T-helper 2 cell (primary cell): ENCODE results near the gene RPN1.
"Not testable (repeated sequence)": the region's sequence is repeated elsewhere in the genome, so short reads cannot be mapped to it uniquely, and the experiment has no call there.

Source experiments
- DNase-seq, 5 experiments: peaks; one replicate each; pipeline versions ENCODE4 v3.0.0 to v3.0.0-alpha.2; 2012 to 2022
- total RNA-seq, 2 donors: gene quantifications; one replicate each; lab custom pipeline; 2026; lab: John Stamatoyannopoulos, UW

Gene RPN1
- total RNA-seq, result 141 to 160 reads per million in 2 donors

DNA sequence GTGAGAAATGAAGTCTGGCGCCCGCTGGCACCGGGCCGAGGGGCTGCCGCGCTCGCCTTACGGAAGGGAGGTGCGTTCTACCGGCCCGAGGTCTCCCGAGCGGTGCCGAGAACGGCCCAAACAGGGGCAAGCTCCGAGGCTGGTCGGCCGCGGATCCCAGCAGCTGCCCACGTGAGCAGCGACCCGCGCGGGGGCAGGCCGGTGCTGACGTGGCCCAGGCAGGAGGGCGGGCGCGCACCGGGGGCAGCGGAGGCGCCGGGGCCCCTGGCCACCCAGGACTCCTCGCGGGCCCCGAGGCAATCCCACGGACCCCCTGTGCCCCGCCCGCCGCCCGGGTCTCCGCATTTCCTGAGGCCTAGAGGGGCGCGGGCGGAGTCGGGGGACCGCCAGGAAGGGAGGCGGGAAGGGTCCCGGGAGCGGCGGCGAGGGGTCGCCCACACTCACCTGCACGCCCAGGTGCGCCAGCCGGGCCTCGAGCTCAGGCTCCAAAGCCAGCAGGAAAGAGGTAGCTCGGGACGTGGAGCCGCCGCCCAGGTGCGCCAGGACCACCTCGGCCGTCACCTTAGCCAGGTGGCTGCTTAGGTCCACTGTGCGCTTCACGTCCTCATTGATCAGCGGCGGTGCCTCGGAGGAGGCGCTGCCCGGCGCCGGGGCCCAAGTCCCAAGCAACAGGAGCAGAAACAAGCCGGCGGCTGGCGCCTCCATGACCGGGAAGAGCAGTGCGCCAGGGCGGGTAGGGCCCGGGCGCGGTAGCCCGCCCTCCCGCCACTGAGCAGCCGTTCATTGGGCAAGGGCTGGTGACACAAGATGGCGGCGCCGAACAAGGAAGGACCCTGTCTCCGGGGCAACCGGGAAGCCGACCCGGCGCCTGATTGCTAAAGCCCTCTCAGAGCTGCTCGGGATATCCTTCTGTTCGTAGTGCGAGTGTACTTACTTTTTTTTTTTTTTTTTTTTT lies at the start of gene RPN1:
RPN1 (minus strand) TSS at position 723 of the 955 bp plus-strand sequence; CDS start at position 705, 18 bp downstream.
- peak; percentile 91 to 97 (median 95) for DNase-seq

DNA sequence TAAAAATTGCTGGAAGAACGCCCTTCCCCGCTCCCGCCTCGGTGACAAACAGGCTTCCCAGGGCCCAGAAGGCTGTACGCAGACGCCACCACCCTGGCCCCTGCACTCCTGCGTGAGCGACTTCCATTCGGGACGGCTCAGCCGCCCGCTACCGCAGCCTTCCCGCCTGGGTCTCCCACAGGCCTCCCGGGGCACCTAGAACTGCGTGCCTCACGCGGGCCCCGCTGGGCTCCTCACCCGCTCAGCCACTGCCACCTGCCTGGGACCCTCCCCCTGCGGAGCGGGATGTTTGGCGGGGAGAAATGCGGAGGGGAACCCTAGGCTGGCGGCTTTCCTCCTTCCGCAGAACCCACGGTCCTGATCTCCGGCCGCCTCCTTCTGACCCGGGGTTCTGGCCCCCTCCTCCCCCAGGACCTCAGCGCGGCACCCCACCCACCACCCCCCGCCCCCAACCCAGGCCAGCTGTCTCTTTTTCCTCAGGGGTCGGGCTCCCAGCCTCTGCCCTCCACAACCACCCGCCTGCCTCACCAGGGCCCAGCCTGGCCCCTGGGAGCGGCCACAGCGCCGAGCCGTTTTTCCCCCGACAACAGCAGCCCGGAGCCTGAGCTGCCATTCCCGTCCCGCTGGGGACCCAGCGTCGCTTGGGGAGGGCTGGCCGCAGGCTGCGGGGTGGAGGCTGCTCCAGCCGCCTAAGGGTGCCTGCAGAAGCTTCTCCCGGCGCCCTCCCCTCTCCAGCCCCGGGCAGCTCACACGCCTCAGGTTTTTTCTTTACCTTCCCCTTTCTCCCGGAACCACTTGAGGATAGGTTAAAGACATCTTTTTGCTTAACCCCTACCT lies 47.8 kb upstream of the RPN1 start:
- DNase-seq, result peak in 1 of 5 experiments; percentile 8

DNA sequence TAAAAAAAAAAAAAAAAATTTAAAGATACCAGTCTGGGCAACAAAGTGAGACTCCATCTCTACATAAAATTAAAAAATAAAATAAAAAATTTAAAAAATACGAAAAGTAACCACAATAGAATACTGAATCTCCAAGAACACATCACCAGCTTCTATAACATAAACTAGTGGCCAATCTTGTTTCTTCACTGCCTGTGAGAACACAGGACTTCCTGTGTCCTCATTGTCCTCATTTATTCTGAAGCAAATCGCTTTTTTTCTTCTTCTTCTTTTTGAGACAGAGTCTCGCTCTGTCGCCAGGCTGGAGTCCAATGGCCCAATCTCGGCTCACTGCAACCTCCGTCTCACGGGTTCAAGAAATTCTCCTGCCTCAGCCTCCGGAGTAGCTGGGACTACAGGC lies 46.7 kb upstream of the RPN1 start:
- DNase-seq, result no peak

DNA sequence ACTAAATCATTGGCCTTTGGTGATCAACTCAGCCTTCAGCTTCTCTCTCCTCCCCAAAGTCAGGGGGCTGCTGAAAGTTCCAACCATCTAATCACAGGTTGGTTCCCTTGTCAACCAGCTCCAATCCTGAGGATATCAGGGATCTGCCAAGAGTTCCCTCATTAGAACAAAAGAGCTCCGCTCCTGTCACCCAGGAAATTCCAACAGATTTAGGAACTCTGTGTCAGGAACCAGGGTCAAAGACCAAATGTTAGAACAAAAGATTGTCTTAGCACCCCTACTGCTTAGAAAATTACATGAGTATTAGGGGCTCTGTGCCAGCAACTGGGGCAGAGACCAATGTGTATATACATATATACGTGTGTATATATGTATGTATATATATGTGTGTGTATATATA lies 43.1 kb upstream of the RPN1 start:
- no peak for DNase-seq

DNA sequence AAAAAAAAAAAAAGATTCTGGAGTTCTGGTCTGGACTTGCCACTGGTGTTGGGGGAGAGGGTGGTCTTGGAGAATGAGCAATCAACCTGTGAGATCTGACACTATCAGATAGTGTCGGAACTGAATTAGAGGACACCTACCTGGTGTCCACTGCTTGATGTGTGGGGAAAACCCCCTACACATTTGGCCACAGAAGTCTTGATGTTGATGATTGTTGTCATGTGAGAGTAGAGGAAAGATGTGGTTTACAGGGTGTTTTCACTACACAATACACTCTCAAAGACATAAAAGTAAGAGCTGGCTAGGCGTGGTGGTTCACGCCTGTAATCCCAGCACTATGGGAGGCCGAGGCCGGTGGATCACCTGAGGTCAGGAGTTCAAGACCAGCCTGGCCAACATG lies 38.4 kb upstream of the RPN1 start:
- no peak for DNase-seq

DNA sequence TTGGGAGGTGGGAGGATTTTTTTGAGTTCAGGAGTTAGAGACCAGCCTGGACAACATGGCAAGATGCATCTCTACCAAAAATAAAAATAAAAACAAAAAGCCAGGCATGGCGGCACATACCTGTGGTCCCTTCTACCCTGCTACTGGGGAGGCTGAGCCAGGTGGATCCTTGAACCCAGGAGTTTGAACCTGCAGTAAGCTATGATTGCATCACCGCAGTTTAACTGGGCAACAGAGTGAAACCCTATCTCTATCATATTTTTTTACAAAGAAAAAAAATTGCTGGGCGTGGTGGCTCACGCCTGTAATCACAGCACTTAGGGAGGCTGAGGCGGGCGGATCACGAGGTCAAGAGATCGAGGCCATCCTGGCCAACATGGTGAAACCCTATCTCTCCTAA lies 35.8 kb upstream of the RPN1 start:
- DNase-seq, result no peak

DNA sequence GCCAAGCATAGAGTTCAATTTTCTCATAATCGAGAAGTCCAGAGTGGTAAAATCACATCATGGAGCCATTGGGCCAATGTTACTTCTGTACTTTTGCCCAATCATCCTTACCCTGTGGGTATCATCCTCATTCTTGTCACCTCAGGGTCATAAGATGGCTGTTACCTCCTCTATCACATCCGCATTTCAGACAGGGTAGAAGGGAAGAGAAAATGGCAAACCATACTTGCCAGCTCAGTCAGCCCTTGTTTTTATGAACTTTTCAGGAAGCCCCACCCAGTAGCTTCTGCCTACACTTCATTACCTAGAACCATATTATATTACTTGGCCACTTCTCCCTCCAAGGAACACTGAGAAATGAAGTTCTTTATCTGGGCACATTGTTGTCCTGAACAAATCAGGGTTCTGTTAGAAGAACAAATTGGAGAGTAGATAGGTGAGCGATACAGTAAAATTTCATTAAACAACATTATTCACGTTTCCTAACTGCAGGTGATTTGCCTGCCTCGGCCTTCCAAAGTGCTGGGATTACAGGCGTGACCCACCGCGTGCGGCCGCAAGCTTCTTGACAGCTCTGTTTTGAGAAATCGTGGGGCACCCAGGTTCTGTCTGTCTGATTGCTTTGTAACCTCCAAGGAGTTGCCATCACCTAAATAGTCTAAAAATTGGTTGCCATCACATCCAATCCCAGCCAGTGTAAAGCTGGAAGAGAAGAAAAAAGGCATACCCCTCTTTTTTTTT lies 34.5 kb upstream of the RPN1 start:
- DNase-seq, result no peak

DNA sequence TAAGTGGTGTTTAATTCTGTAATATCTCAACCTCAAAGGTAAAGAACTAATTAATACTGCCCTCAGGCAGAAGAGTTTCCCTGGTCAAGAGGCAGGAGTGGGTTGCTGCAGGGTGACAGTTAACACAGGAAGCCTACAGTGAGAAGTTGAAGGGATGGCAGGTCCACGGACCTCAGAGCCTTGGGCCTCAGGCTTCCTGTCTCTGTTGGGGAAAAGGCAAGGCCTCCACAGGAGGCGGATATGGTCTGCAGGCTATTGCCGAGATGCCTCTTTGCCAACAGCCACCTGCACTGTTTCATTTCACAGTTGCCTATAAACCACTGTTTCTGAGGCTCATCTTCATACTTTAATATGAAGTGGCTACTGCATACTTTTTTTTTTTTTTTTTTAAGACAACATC lies 33.3 kb upstream of the RPN1 start:
- DNase-seq, result no peak

DNA sequence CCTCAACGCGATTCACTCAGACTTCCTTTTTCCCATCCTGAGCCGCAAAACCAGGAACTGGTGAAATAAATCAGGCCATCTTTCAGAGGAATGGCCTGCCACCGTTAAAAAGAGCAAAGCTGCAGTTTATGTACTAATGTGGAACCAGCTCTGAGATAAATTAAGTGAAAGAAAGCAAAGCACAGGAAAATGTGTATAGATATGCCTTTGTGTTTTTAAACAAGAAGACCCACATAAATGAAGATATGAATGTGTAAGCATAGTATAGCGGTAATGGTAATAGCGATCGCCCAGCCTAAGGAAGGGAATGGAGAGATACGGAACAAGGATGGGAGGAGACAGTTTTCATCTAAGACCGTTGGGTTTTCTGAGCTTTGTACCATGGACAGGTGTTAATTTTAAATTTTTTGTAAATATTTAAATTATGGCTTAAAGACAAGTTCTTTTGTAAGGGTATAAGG lies 30.8 kb upstream of the RPN1 start:
- DNase-seq, result no peak

DNA sequence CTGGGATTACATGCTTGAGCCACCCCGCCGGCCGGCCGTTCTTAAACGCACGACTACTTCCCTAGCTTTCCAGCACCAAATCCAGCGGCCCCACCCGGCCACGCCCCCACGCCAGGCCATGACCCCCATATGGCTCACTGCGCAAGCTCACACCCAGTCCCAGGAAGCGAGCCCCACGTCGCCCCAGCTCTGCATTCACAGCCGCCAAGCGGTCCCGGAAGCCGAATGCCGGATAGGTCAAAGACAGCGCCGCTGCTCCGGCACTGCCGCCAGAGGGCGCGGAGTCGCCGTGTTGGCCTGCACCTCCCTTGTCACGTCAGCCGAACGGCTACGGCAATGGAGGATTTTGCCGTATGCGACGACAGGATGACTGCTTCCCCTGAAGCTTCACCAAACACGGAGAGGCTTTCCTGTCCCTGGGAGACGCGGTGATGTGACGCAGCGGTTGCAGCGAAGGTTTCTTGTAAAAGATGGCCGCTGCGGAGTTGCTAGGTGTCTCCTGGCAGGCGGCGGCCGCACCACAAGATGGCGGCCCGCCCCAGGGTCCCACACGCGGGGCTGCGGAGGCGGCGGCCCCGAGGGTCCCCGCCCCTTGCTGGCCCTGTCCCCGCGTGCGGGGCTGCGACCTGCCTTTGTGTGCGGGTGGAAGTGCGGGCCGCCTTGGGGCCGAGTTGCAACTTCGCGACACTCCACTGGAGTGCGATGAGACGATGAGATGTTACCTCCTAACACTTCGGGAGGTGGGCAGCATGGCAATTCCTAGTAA lies 30.2 kb upstream of the RPN1 start:
- peak; percentile 88 to 99 (median 97) for DNase-seq

DNA sequence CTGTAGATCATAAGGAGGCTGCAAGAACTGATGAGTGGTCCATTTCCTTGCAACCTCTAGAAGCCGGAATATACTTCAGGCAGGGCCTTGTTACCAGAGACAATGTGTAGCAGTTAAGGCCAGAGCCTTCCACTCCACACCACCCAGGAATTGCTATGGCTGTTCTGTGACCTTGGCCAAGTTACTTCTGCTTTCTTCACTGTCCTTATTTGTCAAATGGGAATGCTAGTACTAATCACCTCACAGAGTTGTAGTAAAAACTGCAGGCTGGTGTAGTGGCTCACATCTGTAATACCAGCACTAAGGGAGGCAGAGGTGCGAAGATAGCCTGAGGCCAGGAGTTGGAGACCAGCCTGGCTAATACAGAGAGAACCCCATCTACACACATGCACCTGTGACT lies 28.7 kb upstream of the RPN1 start:
- no peak for DNase-seq

DNA sequence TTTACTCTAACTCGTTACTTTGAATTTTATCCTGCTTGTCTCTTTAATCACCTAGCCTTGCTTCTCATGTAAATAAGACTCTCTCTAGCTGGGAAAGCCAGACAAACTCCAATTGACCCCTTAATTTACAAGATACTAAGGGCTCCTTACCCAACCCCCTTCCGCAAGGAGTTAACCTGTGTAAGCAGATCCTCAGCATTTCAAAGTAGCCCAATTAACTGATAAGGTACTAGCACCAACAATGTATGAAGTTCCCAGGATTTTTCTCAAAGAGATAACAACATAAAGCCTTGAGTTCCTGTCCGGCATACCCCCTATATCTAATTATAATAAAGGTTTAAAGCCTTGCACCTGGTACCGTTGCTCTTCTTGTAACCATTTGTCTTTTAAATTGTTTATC lies 25.2 kb upstream of the RPN1 start:
- not testable (repeated sequence) for DNase-seq

DNA sequence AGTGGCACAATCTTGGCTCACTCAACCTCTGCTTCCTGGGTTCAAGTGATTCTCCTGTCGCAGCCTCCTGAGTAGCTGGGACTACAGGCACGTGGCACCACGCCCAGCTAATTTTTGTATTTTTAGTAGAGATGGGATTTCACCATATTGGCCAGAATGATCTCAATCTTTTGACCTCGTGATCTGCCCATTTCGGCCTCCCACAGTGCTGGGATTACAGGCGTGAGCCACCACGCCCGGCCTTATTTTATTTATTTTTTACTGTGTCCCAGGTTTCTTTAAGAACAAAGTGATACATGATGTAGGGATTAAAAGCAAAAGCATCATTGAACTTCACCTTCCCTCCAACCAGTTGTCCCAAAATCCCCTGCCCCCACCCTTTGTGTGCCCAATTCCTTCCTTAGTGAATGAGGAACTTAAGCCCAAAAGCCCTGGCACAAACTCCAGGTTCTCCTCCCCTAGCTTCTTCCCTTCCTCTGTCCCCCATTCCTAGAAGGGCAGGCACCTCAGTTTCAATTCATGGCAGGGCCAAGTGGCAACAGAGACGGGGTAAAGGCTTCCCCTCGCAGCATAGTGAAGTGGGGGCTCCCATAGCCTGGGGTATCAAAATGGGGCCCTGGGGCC lies 23.7 kb upstream of the RPN1 start:
- no peak for DNase-seq

DNA sequence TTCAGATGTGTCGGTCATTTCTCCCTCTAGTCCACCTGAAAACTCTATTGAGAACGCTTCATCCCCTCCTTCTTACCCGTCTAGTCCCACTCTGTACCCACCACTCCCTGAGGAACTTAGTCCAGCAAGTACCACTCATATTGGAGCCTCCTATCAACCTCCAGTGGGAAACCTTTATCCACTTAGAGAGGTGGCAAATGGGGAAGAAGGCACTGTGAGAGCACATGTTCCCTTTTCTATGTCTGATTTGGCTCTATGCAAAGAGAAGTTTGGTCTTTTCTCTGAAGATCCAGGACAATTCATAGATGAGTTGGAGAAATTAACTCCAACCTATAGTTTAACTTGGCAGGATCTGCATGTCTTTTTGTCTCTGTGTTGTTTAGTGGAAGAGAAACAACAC lies 17.0 kb upstream of the RPN1 start:
- no peak for DNase-seq

DNA sequence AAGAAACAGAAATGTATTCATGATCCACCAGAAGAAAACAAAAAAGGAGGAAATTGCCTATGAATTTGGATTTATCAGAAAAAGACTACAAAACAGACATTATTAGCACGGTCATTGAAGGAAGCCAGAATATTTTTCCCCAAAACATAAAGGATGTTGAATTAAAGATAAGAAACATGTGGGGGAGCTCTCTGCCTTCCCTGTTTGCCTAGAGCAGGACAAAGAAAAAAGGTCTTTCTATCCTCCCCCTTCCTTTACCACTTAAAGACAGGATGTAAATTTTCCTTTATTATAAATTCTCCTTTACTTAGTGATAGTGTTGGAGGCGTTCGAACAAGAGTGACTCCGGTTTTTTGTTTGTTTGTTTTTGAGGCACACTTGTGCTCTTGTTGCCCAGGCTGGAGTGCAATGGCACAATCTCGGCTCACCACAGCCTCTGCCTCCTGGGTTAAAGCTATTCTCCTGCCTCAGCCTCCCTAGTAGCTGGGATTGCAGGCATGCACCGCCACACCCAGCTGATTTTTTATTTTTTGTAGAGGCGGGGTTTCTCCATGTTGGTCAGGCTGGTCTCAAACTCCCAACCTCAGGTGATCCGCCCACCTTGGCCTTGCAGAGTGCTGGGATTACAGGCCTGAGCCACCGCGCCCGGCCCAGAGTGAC lies 14.9 kb upstream of the RPN1 start:
- no peak for DNase-seq

DNA sequence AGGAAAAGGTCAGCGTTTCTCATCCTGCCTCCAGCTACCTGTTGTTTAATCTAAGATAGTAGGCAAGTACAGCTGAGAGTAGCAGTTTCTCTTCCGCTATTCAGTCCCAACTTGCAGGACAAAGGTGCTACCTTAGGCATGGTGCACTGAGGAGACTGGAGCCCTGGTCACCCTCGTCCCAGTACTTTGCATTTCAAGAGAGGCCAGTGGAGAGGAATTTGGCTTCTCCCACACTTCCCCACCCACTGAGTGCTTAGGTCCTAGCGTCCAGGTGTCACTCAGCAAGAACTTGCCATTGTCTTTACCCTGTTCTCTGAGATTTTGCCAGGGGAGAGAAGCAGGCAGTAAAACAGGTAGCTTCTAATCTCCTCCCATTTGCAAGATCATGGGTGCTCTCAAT lies 12.5 kb upstream of the RPN1 start:
- DNase-seq, result no peak

DNA sequence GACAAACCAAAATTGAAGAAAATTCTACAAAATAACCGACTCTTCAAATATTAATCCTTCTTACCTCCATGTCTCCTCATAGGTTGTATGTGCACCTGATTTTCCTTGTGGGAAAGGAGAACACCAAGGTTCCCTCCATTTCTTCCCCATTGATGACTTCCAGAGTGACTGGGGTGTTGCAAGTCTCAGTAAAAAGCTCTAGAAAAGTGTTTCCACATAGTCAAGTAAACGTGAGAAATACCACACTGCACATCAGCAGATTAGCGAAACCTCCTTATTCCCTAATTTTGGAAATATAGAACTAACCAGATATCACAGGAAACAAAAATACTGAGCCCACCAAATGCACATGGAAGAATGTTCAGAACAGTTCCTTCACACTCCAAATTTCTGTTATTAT lies 4.9 kb upstream of the RPN1 start:
- DNase-seq, result no peak

DNA sequence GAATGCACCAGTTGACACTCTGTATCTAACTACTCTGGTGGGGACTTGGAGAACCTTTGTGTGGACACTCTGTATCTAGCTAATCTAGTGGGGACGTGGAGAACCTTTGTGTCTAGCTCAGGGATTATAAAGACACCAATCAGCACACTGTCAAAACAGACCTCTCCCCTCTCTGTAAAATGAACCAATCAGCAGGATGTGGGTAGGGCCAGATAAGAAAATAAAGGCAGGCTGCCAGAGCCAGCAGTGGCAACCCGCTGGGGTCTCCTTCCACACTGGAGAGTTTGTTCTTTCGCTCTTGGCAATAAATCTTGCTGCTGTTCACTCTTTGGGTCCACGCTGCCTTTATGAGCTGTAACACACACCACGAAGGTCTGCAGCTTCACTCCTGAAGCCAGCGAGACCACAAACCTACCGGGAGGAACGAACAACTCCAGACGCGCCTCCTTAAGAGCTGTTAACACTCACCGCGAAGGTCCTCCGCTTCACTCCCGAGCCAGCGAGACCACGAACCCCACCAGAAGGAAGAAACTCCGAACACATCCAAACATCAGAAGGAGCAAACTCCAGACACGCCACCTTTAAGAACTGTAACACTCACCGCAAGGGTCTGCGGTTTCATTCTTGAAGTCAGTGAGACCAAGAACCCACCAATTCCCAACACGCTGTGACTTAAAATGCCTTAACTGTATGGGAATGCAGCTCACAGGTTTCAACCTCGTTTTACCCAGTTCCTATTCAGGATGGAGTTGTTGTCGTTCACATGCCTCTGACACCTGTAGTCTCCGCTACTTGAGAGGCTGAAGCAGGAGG lies 3.6 kb upstream of the RPN1 start:
- peak in 3 of 5 experiments; percentile 22 to 69 (median 36) for DNase-seq

DNA sequence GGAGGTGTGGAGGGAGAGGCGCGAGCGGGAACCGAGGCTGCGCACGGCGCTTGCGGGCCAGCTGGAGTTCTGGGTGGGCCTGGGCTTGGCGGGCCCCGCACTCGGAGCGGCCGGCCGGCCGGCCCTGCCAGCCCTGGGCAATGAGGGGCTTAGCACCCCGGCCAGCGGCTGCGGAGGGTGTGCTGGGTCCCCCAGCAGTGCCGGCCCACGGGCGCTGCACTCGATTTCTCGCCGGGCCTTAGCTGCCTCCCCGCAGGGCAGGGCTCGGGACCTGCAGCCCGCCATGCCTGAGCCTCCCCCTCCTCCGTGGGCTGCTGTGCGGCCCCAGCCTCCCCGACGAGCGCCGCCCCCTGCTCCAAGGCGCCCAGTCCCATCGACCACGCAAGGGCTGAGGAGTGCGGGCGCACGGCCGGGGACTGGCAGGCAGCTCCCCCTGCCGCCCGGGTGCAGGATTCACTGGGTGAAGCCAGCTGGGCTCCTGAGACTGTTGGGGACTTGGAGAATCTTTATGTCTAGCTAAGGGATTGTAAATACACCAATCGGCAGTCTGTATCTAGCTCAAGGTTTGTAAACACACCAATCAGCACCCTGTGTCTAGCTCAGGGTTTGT lies 2.9 kb upstream of the RPN1 start:
- peak in 2 of 5 experiments; percentile 25 to 38 for DNase-seq
